Measurements from ENCODE around the gene XPNPEP3. TPM values are rescaled to one million over a fixed set of nuclear protein-coding genes. Genes with fewer than 3 reads are reported as not detected.

The XPNPEP3 gene
- total and polyA plus RNA-seq, 2 of the 4 experiments (the other 2 are of a cell fraction) = 9.3 to 10.9 TPM

DNA sequence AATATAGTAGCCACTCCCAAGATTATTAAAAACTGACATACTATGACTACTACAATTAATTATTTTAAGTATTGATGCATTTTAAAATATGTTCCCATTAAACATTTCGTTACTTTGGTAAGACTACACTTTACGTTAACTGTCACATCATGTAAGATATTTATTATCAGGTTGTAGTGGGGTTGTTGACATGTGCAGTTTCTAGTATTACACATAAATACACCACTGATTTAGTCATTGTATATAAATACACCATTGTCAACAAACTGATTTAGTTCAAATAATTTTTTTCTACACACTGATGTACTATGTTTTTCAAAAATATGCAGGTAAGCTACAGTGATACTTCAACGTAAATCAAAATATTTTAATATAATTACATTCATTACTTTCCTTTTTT, 12.0 kb upstream of the XPNPEP3 start:
- Histone ChIP-seq H3K23ac (ENCODE audit: low read depth, low read length) (no peak overlapping the region), H4K5ac (ENCODE audit: low read depth, low read length) (no peak overlapping the region), H2BK120ac (ENCODE audit: low read depth, low read length) (no peak overlapping the region), H3K9ac (ENCODE audit: low read depth, low read length) (no peak overlapping the region), H3K4ac (ENCODE audit: low read depth, low read length) (no peak overlapping the region), H3K56ac (ENCODE audit: extremely low read depth, insufficient read depth, low read length) (no peak overlapping the region), H3K4me2 (ENCODE audit: low read depth, low read length) (no peak overlapping the region), H3K36me3 (ENCODE audit: control insufficient read depth, insufficient read depth, low read length) (peaks cover 50% of the 10 kb centered on the region), H3K9me3 (ENCODE audit: control insufficient read depth, insufficient read depth, low read length) (no peaks in the 10 kb centered on the region), H4K91ac (ENCODE audit: insufficient read depth, low read depth, low read length) (no peak overlapping the region), H3K4me3 (ENCODE audit: insufficient read depth, low read depth, low read length) (no peak overlapping the region), H3K79me1 (ENCODE audit: low read depth in 1 of 2, low read length in 2 of 2) (peaks cover 26 to 44% of the 10 kb centered on the region in 2 experiments), H3K4me1 (ENCODE audit: control insufficient read depth, insufficient read depth, low read length) (peaks cover 2% of the 10 kb centered on the region; the same call in 1 of the 2 replicates), H3K14ac (replicated peaks; ENCODE audit: low read depth, low read length) (no peak overlapping the region), H4K8ac (ENCODE audit: low read depth in 2 of 2, low read length in 2 of 2) (no peak overlapping the region), H2BK20ac (ENCODE audit: low read depth, low read length) (no peak overlapping the region), H4K20me1 (ENCODE audit: insufficient read depth, low read length) (peaks cover 19% of the 10 kb centered on the region; the same call in 1 of the 2 replicates), H2BK15ac (ENCODE audit: low read depth, low read length) (no peak overlapping the region), H3K18ac (ENCODE audit: low read depth, low read length) (no peak overlapping the region), H2AK9ac (replicated peaks; ENCODE audit: low read depth, low read length, poor library complexity) (no peak overlapping the region), H3K27me3 (ENCODE audit: control insufficient read depth, insufficient read depth, low read length) (no peaks in the 10 kb centered on the region), H2AFZ (replicated peaks; ENCODE audit: low read length, poor library complexity) (no peak overlapping the region), H3K9me1 (ENCODE audit: insufficient read depth, low read length) (no peaks in the 10 kb centered on the region), H2BK5ac (ENCODE audit: low read depth, low read length, poor library complexity, severe bottlenecking) (no peak overlapping the region), H2AK5ac (ENCODE audit: low read depth, low read length) (no peak overlapping the region), H3K27ac (ENCODE audit: insufficient read depth, low read length) (no peak overlapping the region)
- in situ Hi-C loops (cut with MboI; ENCODE audit: low sequenced_read_pairs) = no loop called here
- dilution Hi-C loops (cut with HindIII; ENCODE audit: low sequenced_read_pairs, unreplicated experiment) = no loop called here
- ATAC-seq (ENCODE audit: low read depth) (no peak), DNase-seq (no peak)
- ChIA-PET CTCF (no interaction called here), POLR2A (ENCODE audit: unreplicated experiment) (no interaction called here)
- TF ChIP-seq BHLHE40 (IDR thresholded peaks at IDR 0.05; ENCODE audit: low read depth, low read length) (no peak), MAZ (IDR thresholded peaks at IDR 0.05; ENCODE audit: borderline replicate concordance, low read depth, low read length) (no peak), FOS (IDR thresholded peaks at IDR 0.05; ENCODE audit: low read depth, low read length) (no peak), SMC3 (IDR thresholded peaks at IDR 0.05; ENCODE audit: low read depth, low read length) (no peak), MXI1 (IDR thresholded peaks at IDR 0.05; ENCODE audit: borderline replicate concordance, low read depth, low read length) (no peak), MAFK (IDR thresholded peaks at IDR 0.05; ENCODE audit: low read depth, low read length) (no peak), CHD1 (IDR thresholded peaks at IDR 0.05; ENCODE audit: low read depth, low read length) (no peak), POLR2A (IDR thresholded peaks at IDR 0.05; ENCODE audit: low read depth, low read length) (no peak), CEBPB (IDR thresholded peaks at IDR 0.05; ENCODE audit: low read depth, low read length) (no peak), NFE2L2 (IDR thresholded peaks at IDR 0.05; ENCODE audit: low read depth, low read length) (no peak), RFX5 (IDR thresholded peaks at IDR 0.05; ENCODE audit: low read depth, low read length) (no peak), RAD21 (IDR thresholded peaks at IDR 0.05; ENCODE audit: low read length) (no peak), RCOR1 (IDR thresholded peaks at IDR 0.05; ENCODE audit: insufficient replicate concordance, low read length) (no peak)
- TF ChIP-seq, protein P1, sequence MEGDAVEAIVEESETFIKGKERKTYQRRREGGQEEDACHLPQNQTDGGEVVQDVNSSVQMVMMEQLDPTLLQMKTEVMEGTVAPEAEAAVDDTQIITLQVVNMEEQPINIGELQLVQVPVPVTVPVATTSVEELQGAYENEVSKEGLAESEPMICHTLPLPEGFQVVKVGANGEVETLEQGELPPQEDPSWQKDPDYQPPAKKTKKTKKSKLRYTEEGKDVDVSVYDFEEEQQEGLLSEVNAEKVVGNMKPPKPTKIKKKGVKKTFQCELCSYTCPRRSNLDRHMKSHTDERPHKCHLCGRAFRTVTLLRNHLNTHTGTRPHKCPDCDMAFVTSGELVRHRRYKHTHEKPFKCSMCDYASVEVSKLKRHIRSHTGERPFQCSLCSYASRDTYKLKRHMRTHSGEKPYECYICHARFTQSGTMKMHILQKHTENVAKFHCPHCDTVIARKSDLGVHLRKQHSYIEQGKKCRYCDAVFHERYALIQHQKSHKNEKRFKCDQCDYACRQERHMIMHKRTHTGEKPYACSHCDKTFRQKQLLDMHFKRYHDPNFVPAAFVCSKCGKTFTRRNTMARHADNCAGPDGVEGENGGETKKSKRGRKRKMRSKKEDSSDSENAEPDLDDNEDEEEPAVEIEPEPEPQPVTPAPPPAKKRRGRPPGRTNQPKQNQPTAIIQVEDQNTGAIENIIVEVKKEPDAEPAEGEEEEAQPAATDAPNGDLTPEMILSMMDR (conservative IDR thresholded peaks at IDR 0.05; ENCODE audit: low read depth, low read length) = no peak
- TF ChIP-seq, protein P2, sequence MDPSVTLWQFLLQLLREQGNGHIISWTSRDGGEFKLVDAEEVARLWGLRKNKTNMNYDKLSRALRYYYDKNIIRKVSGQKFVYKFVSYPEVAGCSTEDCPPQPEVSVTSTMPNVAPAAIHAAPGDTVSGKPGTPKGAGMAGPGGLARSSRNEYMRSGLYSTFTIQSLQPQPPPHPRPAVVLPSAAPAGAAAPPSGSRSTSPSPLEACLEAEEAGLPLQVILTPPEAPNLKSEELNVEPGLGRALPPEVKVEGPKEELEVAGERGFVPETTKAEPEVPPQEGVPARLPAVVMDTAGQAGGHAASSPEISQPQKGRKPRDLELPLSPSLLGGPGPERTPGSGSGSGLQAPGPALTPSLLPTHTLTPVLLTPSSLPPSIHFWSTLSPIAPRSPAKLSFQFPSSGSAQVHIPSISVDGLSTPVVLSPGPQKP (IDR thresholded peaks at IDR 0.05; ENCODE audit: borderline replicate concordance, low read depth, low read length) = no peak
- TF ChIP-seq, protein P3, sequence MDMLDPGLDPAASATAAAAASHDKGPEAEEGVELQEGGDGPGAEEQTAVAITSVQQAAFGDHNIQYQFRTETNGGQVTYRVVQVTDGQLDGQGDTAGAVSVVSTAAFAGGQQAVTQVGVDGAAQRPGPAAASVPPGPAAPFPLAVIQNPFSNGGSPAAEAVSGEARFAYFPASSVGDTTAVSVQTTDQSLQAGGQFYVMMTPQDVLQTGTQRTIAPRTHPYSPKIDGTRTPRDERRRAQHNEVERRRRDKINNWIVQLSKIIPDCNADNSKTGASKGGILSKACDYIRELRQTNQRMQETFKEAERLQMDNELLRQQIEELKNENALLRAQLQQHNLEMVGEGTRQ (IDR thresholded peaks at IDR 0.05; ENCODE audit: low read depth, low read length) = no peak
- no CpG with 5 or more reads among the region's 3 CpGs for WGBS, 2 experiments (ENCODE audit: extremely low coverage in 2 of 2, insufficient read length in 1 of 2)
- intact Hi-C loops (cut with micrococcal nuclease) = loop anchor here (10.0 kb wide), 2 partner anchors 50 to 300 kb away; no protein-coding TSS in a partner anchor
- no TSS peak for BruUV-seq (replicated peaks)
